SK-N-MC (cell line): ENCODE results near the gene GABBR2.

ENCODE experiments used
- EZH2 ChIP-seq: fragments of 200-600 bp; sonication (generic); IDR thresholded peaks from one replicate; pipeline ENCODE4 v1.6.1; 2017; ENCODE audit warnings: antibody characterized with exemption
- POLR2AphosphoS5 ChIP-seq: IDR thresholded peaks from 2 replicates; pipeline ENCODE4 v1.6.1; 2012; ENCODE audit warnings: mild to moderate bottlenecking, low read depth, low read length, borderline replicate concordance

GRCh38 chr9:98570055-98570454 is 138.7 kb downstream of the GABBR2 start:
- TF ChIP-seq EZH2 (no peak), POLR2AphosphoS5 (no peak)
